ENCODE measurements around the gene C18orf54.
"Not testable (repeated sequence)": the region's sequence is repeated elsewhere in the genome, so short reads cannot be mapped to it uniquely, and the experiment has no call there.

Gene C18orf54

DNA sequence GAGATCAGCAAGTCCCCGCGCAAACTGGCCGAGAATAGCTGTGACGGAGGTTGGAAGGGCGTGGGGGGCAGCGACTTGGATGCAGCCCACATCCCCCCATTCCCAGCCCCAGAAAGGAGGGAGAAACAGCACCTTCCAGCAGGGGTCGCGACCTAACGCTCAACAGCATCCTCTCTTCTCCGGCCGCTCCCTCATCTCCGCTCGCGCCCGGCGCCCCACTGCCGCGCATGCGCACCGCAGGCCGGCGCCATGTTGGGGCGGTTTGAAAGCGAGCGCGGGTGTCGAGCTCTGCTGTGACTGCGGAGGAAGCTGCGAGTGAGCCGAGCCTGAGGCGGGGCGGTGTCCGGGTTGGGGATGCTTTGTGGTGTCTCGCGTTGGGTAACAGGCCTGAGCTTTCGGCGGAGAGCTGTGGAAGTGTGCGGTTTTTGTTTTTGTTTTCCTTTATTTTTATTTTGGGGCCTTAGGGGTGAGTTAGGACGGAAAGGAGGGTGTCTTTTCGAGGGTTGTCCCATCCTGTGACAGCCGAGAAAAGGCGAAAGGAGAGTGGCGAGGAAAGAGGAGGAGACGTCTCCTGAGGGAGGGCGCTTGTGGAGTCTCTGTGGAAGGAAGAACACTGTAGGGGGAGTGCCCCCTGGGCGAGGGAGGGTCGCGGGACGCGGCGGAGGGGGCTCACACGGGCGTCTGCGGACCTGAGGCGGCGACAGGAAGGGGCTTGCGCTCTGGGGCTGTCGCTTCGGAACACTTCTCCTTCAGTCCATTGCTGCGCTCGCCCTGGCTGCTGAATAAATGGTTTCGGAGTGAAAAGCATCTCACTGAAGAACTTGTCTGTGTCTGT, at the start of gene C18orf54, which contains the start of gene STARD6:
C18orf54 (plus strand) TSS at position 247 of the 835 bp plus-strand sequence. CDS start 2,667 bp downstream, outside the sequence.
STARD6 (minus strand) TSS at position 199 of the 835 bp plus-strand sequence. CDS start 3,285 bp downstream, outside the sequence.
- peak; percentile 41 for TF ChIP-seq CTCF (IDR thresholded peaks at IDR 0.05; ENCODE audit: insufficient read depth, missing control alignments)
- DNase-seq (ENCODE audit: insufficient read length, low spot score) (peak; percentile 98), FAIRE-seq (peak; percentile 88)

DNA sequence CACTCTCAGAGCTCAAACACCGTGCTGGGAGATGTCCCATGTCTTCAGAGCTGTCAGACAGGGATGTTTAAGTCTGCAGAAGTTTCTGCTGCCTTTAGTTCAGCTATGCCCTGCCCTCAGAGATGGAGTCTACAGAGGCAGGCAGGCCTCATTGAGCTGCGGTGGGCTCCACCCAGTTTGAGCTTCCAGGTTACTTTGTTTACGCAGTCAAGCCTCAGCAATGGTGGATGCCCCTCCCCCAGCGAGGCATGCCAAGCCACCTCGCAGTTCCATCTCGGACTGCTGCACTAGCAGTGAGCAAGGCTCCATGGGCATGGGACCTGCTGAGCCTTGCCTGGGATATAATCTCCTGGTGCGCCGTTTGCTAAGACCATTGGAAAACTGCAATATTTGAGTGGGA, 48.1 kb upstream of the C18orf54 start:
- FAIRE-seq; DNase-seq (ENCODE audit: insufficient read length, low spot score): not testable (repeated sequence)

DNA sequence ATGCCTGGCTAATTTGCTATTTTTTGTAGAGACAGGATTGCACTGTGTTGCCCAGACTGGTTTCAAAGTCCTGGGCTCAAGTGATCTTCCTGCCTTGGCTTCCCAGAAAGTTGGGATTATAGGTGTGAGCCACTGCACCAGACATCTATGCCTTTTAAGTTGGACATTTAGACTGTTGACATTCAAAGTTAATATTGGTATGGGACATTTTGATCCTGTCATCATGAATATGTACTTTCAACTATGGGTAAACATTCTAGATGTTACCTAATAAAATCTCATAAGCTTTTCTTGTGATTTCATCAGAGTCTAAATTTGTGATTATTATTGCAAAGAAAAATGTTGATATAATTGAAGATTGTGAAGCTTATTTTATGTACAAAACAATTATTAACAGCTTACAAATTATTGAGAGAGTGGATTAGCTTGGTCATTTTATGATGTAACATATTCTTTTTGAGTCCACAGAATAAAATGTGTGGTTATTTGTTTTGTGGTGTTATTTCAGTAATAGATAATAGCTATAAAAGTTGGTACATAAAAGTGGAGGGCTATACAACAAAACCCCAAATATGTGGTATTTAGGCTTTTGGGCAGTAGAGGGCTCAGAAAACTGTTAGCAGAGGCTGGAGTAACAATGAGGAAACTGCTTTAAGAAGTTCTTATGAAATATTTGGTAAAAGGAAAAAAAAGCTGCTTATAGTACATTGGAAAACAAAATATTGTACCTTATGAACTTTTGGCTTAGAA, 41.5 kb upstream of the C18orf54 start:
- DNase-seq (ENCODE audit: insufficient read length, low spot score) (no peak), FAIRE-seq (no peak)
- no peak for TF ChIP-seq CTCF (IDR thresholded peaks at IDR 0.05; ENCODE audit: insufficient read depth, missing control alignments)

DNA sequence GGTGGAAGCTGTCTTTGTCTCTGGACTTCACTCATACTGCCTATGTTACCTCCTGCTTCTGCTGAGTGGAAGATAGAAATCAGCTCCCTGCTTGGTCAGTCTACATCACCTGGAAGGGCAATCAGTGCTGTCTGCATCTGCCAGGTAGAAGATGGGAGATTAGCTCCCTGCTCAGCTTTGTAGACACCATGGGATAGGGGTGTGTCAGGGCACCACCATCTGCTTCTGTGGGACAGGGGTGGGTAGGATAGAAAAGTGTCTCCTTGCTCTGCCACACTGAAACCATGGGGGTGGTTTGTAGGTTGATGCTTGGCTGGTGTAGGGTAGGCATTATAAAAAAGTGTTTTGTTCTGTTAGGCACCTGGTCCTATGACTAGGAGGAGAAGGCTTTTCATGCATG, 34.1 kb upstream of the C18orf54 start:
- no peak for TF ChIP-seq CTCF (IDR thresholded peaks at IDR 0.05; ENCODE audit: insufficient read depth, missing control alignments)
- FAIRE-seq (no peak), DNase-seq (ENCODE audit: insufficient read length, low spot score) (no peak)

GRCh38 chr18:54323970-54324369, 33.7 kb upstream of the C18orf54 start:
- TF ChIP-seq CTCF (IDR thresholded peaks at IDR 0.05; ENCODE audit: insufficient read depth, missing control alignments) = no peak
- no peak for DNase-seq (ENCODE audit: insufficient read length, low spot score)
- no peak for FAIRE-seq

- no peak for TF ChIP-seq CTCF (IDR thresholded peaks at IDR 0.05; ENCODE audit: insufficient read depth, missing control alignments)
- DNase-seq (ENCODE audit: insufficient read length, low spot score) (no peak), FAIRE-seq (no peak)
These were observed 29.9 kb upstream of the C18orf54 start for GRCh38 chr18:54327818-54328217.

DNA sequence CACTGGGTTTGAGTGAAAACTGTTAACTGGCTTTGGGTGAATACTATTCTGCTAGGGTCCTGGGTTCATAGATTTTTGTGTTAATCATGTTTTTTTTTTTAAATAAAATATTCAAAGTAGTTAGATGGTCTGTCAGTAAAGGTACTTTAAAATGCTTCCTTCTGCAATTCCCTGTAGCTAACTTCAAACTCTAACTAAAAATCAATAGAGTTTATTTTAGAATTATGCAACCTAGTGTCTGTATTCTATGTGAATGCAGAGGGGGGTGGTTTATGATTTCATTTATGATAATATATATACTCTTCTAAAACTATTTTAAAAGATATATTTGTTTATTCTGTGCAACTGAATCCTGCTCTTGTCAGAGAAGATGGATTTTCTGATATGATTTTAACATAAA, 27.9 kb upstream of the C18orf54 start:
- no peak for TF ChIP-seq CTCF (IDR thresholded peaks at IDR 0.05; ENCODE audit: insufficient read depth, missing control alignments)
- DNase-seq (ENCODE audit: insufficient read length, low spot score) = no peak
- no peak for FAIRE-seq

Measured in D721Med (cell line).